Measurements from ENCODE around the gene NTN1.

NTN1 gene

DNA sequence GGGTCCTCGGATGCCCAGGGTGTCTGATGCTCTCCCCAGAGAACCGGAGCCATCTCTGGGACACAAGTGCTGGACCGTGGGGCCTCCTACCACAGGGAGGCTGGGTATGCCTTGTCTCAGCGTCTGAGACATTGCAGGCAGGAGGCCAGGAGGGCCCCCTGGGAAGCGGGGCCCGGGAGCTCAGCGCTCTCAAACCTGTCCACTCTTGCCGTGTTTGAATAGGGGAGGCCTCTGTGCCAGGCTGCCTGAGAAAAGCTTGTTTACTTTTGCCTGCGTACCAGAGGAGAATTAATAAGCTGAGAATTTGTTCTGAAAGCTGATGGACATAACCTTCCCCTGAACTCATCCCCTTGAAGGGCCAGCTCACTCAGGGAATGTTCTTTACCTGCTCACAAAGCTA is 163.8 kb downstream of the NTN1 start:
- no peak for DNase-seq (ENCODE audit: low read depth)
- TF ChIP-seq CTCF (IDR thresholded peaks at IDR 0.05; ENCODE audit: control insufficient read depth, insufficient read depth, low read depth, low read length, missing control alignments): no peak
- no peak overlapping the region for H3K4me3 ChIP-seq (ENCODE audit: control insufficient read depth, low read depth, low read length)

DNA sequence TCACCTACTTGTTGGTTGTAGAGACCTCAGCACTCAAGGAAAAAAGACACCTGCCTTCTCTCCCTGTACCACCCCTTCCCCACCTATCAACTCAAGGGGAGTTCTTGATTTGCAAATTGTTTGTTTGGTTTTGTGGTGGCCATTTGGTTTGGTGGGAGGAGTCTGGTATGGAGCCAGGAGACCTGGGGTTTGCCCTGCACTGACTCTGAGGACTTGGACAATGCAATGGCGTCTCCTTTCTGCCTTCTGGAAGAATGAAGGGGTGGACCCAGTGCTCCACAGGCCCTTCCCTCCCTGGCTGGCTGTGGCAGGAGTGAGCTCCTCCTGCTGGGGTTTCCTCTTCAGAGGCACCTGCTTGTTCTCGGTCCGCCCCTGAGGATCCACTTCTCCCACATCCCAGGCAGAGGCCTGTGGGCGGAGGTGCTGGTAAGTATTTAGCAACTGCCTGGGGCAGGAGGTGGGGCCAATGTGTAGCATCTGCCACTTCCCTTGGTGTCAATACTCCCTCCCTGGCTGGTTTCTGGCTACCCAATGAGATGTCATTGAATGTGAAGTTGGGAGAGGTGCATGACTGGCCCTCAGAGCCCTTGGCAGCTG is 164.5 kb downstream of the NTN1 start:
- H3K4me3 ChIP-seq (ENCODE audit: control insufficient read depth, low read depth, low read length): no peak overlapping the region
- TF ChIP-seq CTCF (IDR thresholded peaks at IDR 0.05; ENCODE audit: control insufficient read depth, insufficient read depth, low read depth, low read length, missing control alignments): no peak
- no peak for DNase-seq (ENCODE audit: low read depth)

GRCh38 chr17:9187828-9188227 is 166.5 kb downstream of the NTN1 start:
- TF ChIP-seq CTCF (IDR thresholded peaks at IDR 0.05; ENCODE audit: control insufficient read depth, insufficient read depth, low read depth, low read length, missing control alignments): no peak
- H3K4me3 ChIP-seq (ENCODE audit: control insufficient read depth, low read depth, low read length): no peak overlapping the region
- DNase-seq (ENCODE audit: low read depth): no peak

GRCh38 chr17:9188367-9188766 is 167.1 kb downstream of the NTN1 start:
- no peak for DNase-seq (ENCODE audit: low read depth)
- no peak for TF ChIP-seq CTCF (IDR thresholded peaks at IDR 0.05; ENCODE audit: control insufficient read depth, insufficient read depth, low read depth, low read length, missing control alignments)
- H3K4me3 ChIP-seq (ENCODE audit: control insufficient read depth, low read depth, low read length): no peak overlapping the region

- DNase-seq (ENCODE audit: low read depth): no peak
- no peak overlapping the region for H3K4me3 ChIP-seq (ENCODE audit: control insufficient read depth, low read depth, low read length)
- TF ChIP-seq CTCF (IDR thresholded peaks at IDR 0.05; ENCODE audit: control insufficient read depth, insufficient read depth, low read depth, low read length, missing control alignments): no peak
These were observed 168.6 kb downstream of the NTN1 start for GRCh38 chr17:9189870-9190269.

GRCh38 chr17:9192010-9192409 is 170.7 kb downstream of the NTN1 start:
- H3K4me3 ChIP-seq (ENCODE audit: control insufficient read depth, low read depth, low read length): no peak overlapping the region
- no peak for TF ChIP-seq CTCF (IDR thresholded peaks at IDR 0.05; ENCODE audit: control insufficient read depth, insufficient read depth, low read depth, low read length, missing control alignments)
- no peak for DNase-seq (ENCODE audit: low read depth)

GRCh38 chr17:9195411-9195810 is 174.1 kb downstream of the NTN1 start:
- no peak overlapping the region for H3K4me3 ChIP-seq (ENCODE audit: control insufficient read depth, low read depth, low read length)
- no peak for TF ChIP-seq CTCF (IDR thresholded peaks at IDR 0.05; ENCODE audit: control insufficient read depth, insufficient read depth, low read depth, low read length, missing control alignments)
- no peak for DNase-seq (ENCODE audit: low read depth)
